Measurements from ENCODE around the gene IL23A.

The IL23A gene

DNA sequence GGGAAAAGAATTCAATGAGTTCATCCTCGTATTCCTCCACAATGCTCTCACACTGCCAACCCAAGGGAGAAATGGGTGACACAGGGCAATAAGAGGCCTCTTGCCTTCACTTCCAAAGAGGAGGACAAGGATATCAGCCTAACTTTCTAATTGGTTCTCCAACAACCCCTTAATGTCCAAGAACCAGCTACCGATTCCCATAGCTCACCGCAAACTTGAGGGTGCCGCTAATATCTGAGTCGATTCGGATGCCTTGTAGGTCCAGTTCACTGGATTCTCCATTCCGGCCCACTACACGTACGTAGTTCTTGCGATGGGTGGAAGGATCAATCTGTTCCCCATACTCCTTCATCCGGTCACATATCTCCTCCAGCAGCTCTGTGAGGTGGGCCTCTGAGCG lies 27.7 kb upstream of the IL23A start:
- TF ChIP-seq GATA2 (IDR thresholded peaks at IDR 0.05; ENCODE audit: low read depth, low read length) (no peak), GATA3 (IDR thresholded peaks at IDR 0.05; ENCODE audit: low read depth, low read length) (no peak)

DNA sequence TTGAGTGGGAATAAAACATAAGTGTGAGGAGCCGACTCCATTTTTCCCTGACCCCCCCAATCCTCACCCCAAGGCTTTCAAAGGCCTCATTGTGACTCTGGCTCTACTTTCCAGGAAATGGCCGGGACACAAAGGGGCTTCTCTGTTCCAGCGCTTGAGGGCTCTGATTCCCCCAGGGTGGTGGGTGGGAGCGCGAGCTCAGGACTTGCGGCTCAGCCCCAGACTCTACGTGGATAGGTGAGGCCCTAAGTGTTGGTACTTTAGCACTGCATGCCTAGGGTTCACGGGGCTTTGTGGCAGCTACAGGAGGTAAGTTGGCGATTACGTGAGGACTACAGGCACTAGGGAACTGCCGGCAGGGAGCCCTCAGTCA lies 23.4 kb upstream of the IL23A start:
- TF ChIP-seq GATA3 (IDR thresholded peaks at IDR 0.05; ENCODE audit: low read depth, low read length) (no peak), GATA2 (IDR thresholded peaks at IDR 0.05; ENCODE audit: low read depth, low read length) (no peak)

DNA sequence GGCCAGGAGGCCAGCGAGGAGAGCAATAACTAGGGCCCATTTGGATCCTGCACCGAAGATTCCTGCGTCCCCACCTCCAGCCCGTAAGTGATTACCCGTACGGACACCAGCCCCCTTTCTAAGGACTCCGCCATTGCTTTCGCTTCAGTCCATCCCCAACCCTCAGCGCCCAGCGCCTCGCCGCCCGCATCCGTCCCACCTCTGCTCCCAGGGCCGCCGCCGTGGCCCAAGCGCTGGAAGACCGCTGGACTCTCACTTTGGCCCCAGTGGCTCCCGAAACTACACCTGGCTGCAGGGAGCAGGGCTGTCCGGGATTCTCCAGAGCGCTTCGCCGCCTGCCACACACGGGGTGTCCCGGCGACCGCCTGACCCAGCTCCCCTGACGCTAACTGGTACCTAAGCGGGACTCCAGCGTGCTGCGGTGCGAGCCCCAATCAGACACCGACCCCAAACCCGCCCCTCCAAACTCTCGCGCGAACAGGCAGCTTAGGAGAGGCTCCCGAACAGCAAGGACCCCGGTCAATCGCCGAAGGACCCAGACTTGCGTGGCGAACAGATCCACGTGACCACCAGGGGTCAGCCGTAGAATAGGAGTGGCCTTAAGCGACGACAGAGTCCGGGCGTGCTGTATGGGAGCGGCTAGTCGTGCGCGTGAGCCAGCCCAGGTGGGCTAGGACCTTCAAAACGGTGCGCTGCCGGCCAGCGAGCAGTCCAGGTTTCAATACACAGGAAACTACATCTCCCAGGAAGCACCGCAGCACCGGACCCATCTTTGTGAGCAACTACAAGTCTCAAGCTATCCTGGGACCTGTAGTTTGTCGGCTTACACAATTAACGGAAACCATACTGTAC lies 22.8 kb upstream of the IL23A start, which contains the start of gene CNPY2:
Gene CNPY2, minus strand, starts transcription at position 367 of the 852 bp plus-strand sequence. CDS start 771 bp downstream, outside the sequence.
- TF ChIP-seq GATA2 (IDR thresholded peaks at IDR 0.05; ENCODE audit: low read depth, low read length), result no peak
- no peak for TF ChIP-seq GATA3 (IDR thresholded peaks at IDR 0.05; ENCODE audit: low read depth, low read length)

DNA sequence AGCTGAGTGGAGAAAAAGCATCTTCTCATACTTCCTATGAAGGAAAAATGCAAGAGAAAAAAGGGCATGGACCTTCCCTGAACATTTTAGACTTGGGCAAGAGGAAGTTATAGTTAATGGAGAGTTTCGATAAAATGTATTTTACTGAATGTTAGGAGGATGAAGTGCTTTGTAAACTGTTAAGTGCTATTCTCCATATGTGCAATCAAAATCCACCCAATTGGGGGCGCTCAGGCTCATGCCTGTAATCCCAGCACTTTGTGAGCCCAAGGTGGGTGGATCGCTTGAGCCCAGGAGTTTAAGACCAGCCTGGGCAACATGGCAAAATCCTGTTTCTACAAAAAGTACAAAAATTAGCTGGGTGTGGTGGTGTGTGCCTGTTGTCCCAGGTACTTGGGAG lies 21.0 kb upstream of the IL23A start:
- TF ChIP-seq GATA2 (IDR thresholded peaks at IDR 0.05; ENCODE audit: low read depth, low read length) (no peak), GATA3 (IDR thresholded peaks at IDR 0.05; ENCODE audit: low read depth, low read length) (no peak)

DNA sequence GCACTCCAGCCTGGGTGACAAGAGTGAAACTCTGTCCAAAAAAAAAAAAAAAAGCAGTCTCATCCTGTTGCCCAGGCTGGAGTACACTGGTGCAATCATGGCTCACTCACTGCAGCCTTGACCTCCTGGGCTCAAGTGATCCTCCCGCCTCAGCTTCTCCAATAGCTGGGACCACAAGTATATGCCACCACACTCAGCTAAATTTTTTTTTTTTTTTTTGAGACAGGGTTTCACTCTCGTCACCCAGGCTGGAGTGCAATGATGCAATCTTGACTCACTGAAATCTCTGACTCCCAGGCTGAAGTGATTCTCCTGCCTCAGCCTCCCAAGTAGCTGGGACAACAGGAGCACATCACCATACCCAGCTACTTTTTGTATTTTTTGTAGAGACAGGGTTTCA lies 17.7 kb upstream of the IL23A start:
- TF ChIP-seq GATA2 (IDR thresholded peaks at IDR 0.05; ENCODE audit: low read depth, low read length) (no peak), GATA3 (IDR thresholded peaks at IDR 0.05; ENCODE audit: low read depth, low read length) (no peak)

DNA sequence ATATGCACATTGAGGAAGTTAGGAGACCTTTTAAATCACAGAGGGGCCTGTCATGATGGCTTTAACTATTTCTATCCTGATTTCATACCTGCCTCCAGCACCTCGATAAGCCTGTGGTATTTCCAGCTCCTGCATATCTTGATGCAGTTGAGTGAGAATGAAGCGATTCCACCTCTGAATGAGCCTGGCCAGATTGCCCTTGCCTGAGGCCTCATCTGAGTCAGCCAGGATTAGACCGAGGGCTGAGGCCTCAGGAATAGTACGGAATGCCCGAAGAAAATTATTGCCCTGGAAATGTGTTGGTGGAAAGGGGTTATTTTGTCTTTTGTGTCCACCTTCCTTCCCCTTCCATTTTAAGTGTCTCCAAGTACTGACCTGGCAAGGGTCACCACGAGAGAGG lies 14.5 kb upstream of the IL23A start:
- TF ChIP-seq GATA2 (IDR thresholded peaks at IDR 0.05; ENCODE audit: low read depth, low read length), result no peak
- no peak for TF ChIP-seq GATA3 (IDR thresholded peaks at IDR 0.05; ENCODE audit: low read depth, low read length)

DNA sequence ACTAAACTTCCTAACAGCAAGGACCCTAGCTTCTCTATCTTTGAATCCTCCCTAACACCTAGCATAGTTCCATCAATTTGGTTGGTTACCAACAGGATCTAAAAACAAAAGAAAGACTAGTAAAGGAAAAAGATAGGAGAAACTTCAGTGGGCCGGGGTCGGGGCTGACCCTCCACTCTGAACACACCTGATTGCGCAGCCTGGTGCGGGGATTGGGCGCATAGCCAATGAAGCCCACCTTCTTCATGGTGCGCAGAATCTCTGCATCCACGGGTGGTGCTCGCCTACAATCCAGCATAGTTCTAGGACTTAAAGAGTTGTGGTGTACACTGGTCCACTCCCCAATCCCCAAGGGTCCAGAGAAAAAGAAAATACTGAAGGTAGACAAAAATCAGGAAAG lies 12.6 kb upstream of the IL23A start:
- TF ChIP-seq GATA3 (IDR thresholded peaks at IDR 0.05; ENCODE audit: low read depth, low read length) (no peak), GATA2 (IDR thresholded peaks at IDR 0.05; ENCODE audit: low read depth, low read length) (no peak)

DNA sequence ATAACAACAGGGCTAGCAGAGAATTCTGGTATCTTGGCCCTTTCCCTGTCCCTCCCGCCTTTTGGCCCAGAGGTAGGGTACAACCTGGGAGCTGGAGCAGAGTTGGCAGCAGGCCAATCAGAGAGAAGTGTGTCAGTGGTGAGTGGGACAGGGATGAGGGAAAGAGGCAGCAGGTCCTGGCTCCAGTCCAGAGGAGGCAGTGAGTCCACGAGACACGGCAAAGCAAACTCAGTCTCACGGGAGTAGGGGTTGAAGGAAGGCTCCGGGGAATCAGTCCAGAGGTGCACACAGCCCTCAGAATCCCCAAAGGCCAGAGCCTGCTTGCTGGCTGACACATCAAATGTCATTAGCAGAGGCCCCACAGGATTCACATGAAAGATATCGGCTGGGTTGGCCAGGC lies 12.2 kb upstream of the IL23A start:
- TF ChIP-seq GATA3 (IDR thresholded peaks at IDR 0.05; ENCODE audit: low read depth, low read length) (no peak), GATA2 (IDR thresholded peaks at IDR 0.05; ENCODE audit: low read depth, low read length) (no peak)

DNA sequence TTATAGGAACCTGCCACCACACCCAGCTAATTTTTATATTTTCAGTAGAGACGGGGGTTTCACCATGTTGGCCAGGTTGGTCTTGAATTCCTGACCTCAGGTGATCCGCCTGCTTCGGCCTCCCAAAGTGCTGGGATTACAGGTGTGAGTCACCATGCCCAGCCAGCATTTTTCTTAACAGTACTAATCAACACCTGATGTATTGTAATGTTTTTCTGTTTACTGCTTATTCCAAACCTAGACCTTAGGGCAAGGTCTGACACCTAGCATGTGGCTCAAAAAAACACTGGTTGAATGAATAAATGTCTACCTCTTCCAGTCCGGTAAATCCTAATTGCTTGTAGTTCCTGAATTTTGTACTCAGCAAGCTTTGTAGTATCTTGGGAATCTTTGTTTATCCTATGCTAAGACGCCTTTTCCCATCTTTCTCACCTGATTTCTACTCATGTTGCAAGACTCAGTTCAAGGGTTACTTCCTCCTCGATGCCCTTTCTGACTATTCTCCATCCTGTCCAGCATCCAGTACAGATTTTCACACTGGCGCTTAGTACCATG lies 7.7 kb upstream of the IL23A start:
- TF ChIP-seq GATA2 (IDR thresholded peaks at IDR 0.05; ENCODE audit: low read depth, low read length), result no peak
- TF ChIP-seq GATA3 (IDR thresholded peaks at IDR 0.05; ENCODE audit: low read depth, low read length), result no peak

DNA sequence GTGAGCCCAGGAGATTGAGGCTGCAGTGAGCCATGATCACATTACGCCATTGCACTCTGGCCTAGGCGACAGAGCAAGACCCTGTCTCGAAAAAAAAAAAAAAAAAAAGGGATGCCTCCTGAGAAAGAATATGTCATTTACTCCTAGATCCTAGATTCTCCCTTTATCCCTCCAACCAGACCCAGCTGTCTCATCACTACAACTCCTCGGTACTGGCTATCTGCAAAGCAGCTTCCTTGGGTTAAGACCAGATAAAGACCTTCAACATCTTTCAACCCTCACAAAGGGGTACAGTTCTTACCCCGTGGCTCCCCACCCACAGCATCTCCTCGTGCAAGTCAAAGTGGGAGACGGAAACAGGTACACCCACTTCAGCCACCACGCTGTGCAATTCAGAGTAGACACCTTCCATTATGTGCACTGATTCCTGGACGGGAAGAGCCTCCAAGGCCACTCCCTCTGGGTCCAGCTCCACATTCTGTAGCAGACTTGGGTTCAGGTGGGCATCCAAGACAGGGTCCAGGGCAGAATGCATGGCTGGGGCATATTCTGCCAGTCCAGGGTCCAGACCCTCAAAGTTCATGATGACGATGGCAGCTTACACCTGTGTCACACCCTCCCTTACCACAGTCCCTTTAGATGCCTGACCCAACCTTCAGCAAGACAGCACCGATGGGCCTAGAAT lies 6.0 kb upstream of the IL23A start:
- TF ChIP-seq GATA3 (IDR thresholded peaks at IDR 0.05; ENCODE audit: low read depth, low read length) (no peak), GATA2 (IDR thresholded peaks at IDR 0.05; ENCODE audit: low read depth, low read length) (no peak)

DNA sequence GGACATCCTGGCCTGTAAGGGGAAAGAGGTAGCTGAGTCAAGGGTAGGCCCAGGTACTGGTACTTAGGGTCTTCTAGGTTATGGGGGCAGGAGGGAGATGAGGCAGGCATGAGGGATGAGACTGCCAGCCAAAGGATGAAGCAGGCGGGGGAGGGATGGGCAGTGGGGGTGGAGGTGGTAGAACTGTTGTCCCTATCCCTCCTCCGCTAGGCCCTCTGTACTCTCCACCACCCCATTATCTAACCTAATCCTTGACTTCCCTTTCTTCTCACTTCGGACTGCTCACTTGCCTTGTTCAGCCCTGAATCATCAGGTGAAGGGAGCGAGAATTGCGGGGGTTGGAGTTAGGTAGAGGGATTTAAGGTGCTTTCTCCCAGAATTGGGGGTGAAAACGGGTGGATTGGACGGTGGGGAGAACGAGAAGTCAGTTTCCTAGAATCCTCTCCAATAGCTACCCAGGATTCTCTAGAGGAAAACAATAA lies 5.4 kb upstream of the IL23A start:
- TF ChIP-seq GATA2 (IDR thresholded peaks at IDR 0.05; ENCODE audit: low read depth, low read length), result no peak
- no peak for TF ChIP-seq GATA3 (IDR thresholded peaks at IDR 0.05; ENCODE audit: low read depth, low read length)

DNA sequence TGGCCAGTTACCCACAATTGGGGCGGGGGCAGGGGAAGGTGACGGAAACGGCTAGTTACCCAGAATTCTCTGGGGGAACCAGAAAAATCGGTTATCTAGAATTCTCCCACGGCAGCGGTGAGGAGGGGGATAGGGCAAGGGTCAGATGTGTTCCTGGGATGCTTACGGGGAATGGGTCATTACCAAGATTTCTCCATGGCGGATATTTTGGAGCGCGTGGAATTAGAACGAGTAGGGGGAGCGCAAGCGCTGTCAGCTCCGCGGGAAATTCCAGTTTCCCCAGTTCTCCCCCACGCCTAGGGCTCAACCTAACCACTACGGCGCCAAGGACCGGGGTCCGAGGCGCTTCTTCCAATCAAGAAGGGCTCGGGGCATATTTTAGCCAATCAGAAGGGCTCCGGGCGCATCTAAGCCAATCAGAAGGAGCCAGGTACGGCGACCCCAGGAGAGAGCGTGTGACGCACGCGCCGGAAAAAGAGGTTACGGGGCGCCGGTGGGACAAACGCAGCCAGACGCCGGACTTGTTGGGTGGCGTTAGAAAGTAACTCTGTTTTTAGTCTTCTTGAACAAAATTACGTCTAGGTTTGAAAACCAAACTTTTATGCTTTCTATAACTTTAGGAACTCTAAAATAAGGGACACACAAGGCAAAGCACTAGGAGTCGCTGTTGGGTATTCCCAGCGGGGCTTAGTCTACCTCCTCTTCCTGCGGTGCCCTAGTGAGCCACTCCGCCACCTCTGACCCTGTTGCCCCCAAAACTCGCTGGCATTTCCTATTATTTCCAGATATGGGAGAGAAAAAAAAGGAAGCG lies 4.8 kb upstream of the IL23A start, which contains the start of gene PAN2:
Gene PAN2, minus strand, starts transcription at position 322 of the 811 bp plus-strand sequence. CDS start 906 bp downstream, outside the sequence.
- no peak for TF ChIP-seq GATA3 (IDR thresholded peaks at IDR 0.05; ENCODE audit: low read depth, low read length)
- TF ChIP-seq GATA2 (IDR thresholded peaks at IDR 0.05; ENCODE audit: low read depth, low read length), result peak; percentile 14; the same call in 1 of the 2 replicates

DNA sequence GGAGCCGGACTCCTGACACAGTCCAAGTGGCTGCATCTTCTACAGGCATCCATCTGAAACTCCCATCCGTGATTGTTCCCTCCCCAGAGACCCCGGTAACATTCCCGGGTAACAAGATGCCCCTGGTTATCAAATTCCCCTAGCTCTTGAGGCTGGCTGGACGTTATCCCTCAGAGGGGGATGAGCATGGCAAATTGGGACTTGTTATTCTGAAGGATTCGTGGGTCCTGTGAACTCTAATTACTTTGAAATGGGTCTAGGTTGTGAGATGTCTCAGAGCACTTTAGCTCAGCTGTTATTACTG lies 4.2 kb upstream of the IL23A start:
- TF ChIP-seq GATA3 (IDR thresholded peaks at IDR 0.05; ENCODE audit: low read depth, low read length) (no peak), GATA2 (IDR thresholded peaks at IDR 0.05; ENCODE audit: low read depth, low read length) (no peak)

Measured in SH-SY5Y (cell line).